ENCODE measurements around the gene NTN1.

The NTN1 gene

GRCh38 chr17:9238340-9239245 lies 217.3 kb downstream of the NTN1 start:
- no peak for TF ChIP-seq CTCF (IDR thresholded peaks at IDR 0.05; ENCODE audit: insufficient read depth, low read length, missing control alignments)
- DNase-seq (ENCODE audit: low read depth, low spot score), result no peak
- POLR2A ChIA-PET, result no interaction called here
- CTCF ChIA-PET, result no interaction called here
- no peak overlapping the region for H3K4me3 ChIP-seq (ENCODE audit: low read depth, low read length)

GRCh38 chr17:9239246-9239792 lies 218.0 kb downstream of the NTN1 start:
- no peak for DNase-seq (ENCODE audit: low read depth, low spot score)
- POLR2A ChIA-PET, result no interaction called here
- peak overlapping the region; percentile 51 for H3K4me3 ChIP-seq (ENCODE audit: low read depth, low read length)
- no peak for TF ChIP-seq CTCF (IDR thresholded peaks at IDR 0.05; ENCODE audit: insufficient read depth, low read length, missing control alignments)
- CTCF ChIA-PET, result no interaction called here

- POLR2A ChIA-PET, result no interaction called here
- peak overlapping the region; percentile 51 for H3K4me3 ChIP-seq (ENCODE audit: low read depth, low read length)
- CTCF ChIA-PET, result no interaction called here
- no peak for DNase-seq (ENCODE audit: low read depth, low spot score)
- no peak for TF ChIP-seq CTCF (IDR thresholded peaks at IDR 0.05; ENCODE audit: insufficient read depth, low read length, missing control alignments)
Measured at GRCh38 chr17:9239793-9240658, 218.7 kb downstream of the NTN1 start.

GRCh38 chr17:9240659-9241370 lies 219.5 kb downstream of the NTN1 start:
- TF ChIP-seq CTCF (IDR thresholded peaks at IDR 0.05; ENCODE audit: insufficient read depth, low read length, missing control alignments), result no peak
- no peak for DNase-seq (ENCODE audit: low read depth, low spot score)
- ChIA-PET POLR2A (no interaction called here), CTCF (no interaction called here)
- no peak overlapping the region; the same call in 1 of the 2 replicates for H3K4me3 ChIP-seq (ENCODE audit: low read depth, low read length)

- no peak for DNase-seq (ENCODE audit: low read depth, low spot score)
- CTCF ChIA-PET, result no interaction called here
- H3K4me3 ChIP-seq (ENCODE audit: low read depth, low read length), result no peak overlapping the region
- POLR2A ChIA-PET, result no interaction called here
- no peak for TF ChIP-seq CTCF (IDR thresholded peaks at IDR 0.05; ENCODE audit: insufficient read depth, low read length, missing control alignments)
Measured at GRCh38 chr17:9241371-9241712, 220.0 kb downstream of the NTN1 start.
